PC-3 (cell line): Measurements from ENCODE around the gene FAM186B. TPM values are rescaled to one million over a fixed set of nuclear protein-coding genes. Genes with fewer than 3 reads are reported as not detected.

ENCODE experiments used
- ATAC-seq: fragments of 200-7000 bp; cut with Tn5 transposase; 2 replicates; pipeline ENCODE4 v1.9.1; 2020; ENCODE audit warnings: mild to moderate bottlenecking, moderate library complexity
- BruUV-seq: library from RNA; stranded (reverse); fragments of 400-500 nt; replicated peaks from 2 replicates; lab custom pipeline; 2021; lab: Mats Ljungman, UMichigan
- CTCF ChIA-PET: fragments of 300-600 bp; sonication (Branson Sonifier 250); formaldehyde crosslinking; loops from one replicate; lab custom pipeline; 2022; ENCODE audit warnings: antibody characterized with exemption; lab: Charles Lee
- POLR2A ChIA-PET: fragments of 300-600 bp; sonication (Branson Sonifier 250); formaldehyde crosslinking; loops from one replicate; lab custom pipeline; 2022; ENCODE audit warnings: antibody characterized with exemption; ENCODE audit not compliant: unreplicated experiment; lab: Charles Lee
- DNase-seq: peaks from one replicate; pipeline ENCODE4 v3.0.0-alpha.2; 2015
- H2AFZ ChIP-seq: fragments of 300-600 bp; sonication (generic); 2 replicates; pipeline ENCODE4 v1.6.0; 2016; ENCODE audit warnings: antibody characterized with exemption, low read length
- H3F3A ChIP-seq: fragments of 300-600 bp; sonication (generic); one replicate; pipeline ENCODE4 v1.6.0; 2017; ENCODE audit warnings: antibody characterized with exemption, low read length, control low read depth, mild to moderate bottlenecking; ENCODE audit not compliant: unreplicated experiment
- H3K27ac ChIP-seq: fragments of 300-600 bp; sonication (generic); 2 replicates; pipeline ENCODE4 v1.5.1; 2016; ENCODE audit warnings: mild to moderate bottlenecking, low read length
- H3K27me3 ChIP-seq: fragments of 300-600 bp; sonication (generic); 2 replicates; pipeline ENCODE4 v1.6.1; 2016; ENCODE audit warnings: low read length, mixed read lengths
- H3K36me3 ChIP-seq: fragments of 300-600 bp; sonication (generic); 2 replicates; pipeline ENCODE4 v1.6.1; 2016; ENCODE audit warnings: low read depth, mixed run types, low read length, mixed read lengths
- H3K4me1 ChIP-seq: fragments of 300-600 bp; sonication (generic); 2 replicates; pipeline ENCODE4 v1.5.1; 2016; ENCODE audit warnings: low read length; ENCODE audit not compliant: insufficient read depth
- H3K4me2 ChIP-seq: fragments of 300-600 bp; sonication (generic); 2 replicates; pipeline ENCODE4 v1.6.0; 2016; ENCODE audit warnings: low read length
- H3K4me3 ChIP-seq: fragments of 300-600 bp; sonication (generic); 2 replicates; pipeline ENCODE4 v1.5.1; 2016; ENCODE audit warnings: mild to moderate bottlenecking, low read length, mixed read lengths
- H3K79me2 ChIP-seq: fragments of 300-600 bp; sonication (generic); 2 replicates; pipeline ENCODE4 v1.6.1; 2017; ENCODE audit warnings: low read length, mixed read lengths
- H3K9ac ChIP-seq: fragments of 300-600 bp; sonication (generic); 2 replicates; pipeline ENCODE4 v1.6.0; 2016; ENCODE audit warnings: mild to moderate bottlenecking, low read length
- H3K9me2 ChIP-seq: fragments of 300-600 bp; sonication (generic); replicated peaks from 2 replicates; pipeline ENCODE4 v1.6.1; 2016; ENCODE audit warnings: mixed run types, low read length, mixed read lengths
- H3K9me3 ChIP-seq: fragments of 300-600 bp; sonication (generic); 2 replicates; pipeline ENCODE4 v1.6.1; 2016; ENCODE audit warnings: low read length, mixed read lengths
- H4K20me1 ChIP-seq: fragments of 300-600 bp; sonication (generic); 2 replicates; pipeline ENCODE4 v1.6.1; 2016; ENCODE audit warnings: low read length, mixed read lengths
- EZH2 ChIP-seq: fragments of 300-600 bp; sonication (generic); IDR thresholded peaks from one replicate; pipeline ENCODE4 v1.6.1; 2017; ENCODE audit warnings: antibody characterized with exemption, mild to moderate bottlenecking, low read length; ENCODE audit not compliant: unreplicated experiment
- EZH2phosphoT487 ChIP-seq: fragments of 300-600 bp; sonication (generic); IDR thresholded peaks from 2 replicates; pipeline ENCODE4 v1.6.1; 2018; ENCODE audit warnings: mild to moderate bottlenecking, antibody characterized with exemption, low read length, borderline replicate concordance
- intact Hi-C: fragments of 100-400 bp; cut with micrococcal nuclease; formaldehyde crosslinking; loops from 2 replicates; pipeline ENCODE4 v1.9.0; 2023
- total RNA-seq: library from RNA; depleted of rRNA; stranded (reverse); fragments of >200 nt; gene quantifications from 2 replicates; pipeline ENCODE4 v1.2.3, GENCODE V29; 2014
- TF ChIP-seq, protein P1 (sequence below): fragments of 300-600 bp; sonication (generic); conservative IDR thresholded peaks from 2 replicates; pipeline ENCODE4 v1.5.1; 2017; ENCODE audit warnings: antibody characterized with exemption, low read depth, mild to moderate bottlenecking, low read length

FAM186B gene
- total RNA-seq, 1 experiment from 2014 or later = 0.80 TPM

DNA sequence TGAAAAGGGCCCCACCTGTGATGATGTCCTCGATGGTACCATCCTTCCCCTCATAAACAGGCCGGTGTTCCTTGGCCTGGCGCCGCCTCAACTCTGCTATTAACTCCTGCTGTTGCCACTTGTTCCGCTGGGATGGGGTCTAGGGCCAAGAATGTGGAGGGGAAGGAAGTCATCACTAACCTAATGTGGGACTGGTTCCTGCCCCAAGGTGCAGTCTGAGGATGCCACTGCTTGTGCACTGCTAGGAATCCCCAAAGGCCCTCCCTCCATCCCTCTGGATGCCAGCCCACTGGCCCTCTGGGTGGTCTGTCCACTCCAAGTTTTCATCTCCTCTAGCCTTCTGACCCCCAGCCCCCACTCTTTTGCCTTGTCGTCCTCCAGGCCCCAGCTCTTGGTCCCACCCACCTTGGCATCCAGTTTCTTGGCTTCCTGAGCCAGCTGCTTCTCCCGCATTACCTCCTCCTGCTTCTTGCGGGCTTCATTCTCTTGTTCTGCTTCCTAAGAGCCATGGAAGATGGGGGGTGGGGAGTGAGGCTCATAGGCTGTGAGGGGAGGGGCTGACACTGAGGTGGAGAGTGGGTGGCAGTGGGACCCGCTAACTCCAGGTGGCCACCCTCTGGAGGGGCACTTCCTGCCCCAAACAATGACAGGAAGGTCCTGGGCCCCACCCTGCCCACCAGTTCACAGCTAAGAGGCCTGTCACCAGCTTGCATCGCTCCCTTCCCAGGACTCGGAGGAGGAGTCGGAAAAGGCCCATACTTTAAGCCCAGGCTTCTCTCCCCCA lies 41.6 kb upstream of the FAM186B start:
- Histone ChIP-seq H2AFZ (no peak overlapping the region), H3K9me3 (no peaks in the 10 kb centered on the region), H3K36me3 (no peaks in the 10 kb centered on the region), H3K9me2 (no peaks in the 10 kb centered on the region), H3K9ac (no peak overlapping the region), H3F3A (no peaks in the 10 kb centered on the region), H3K4me1 (peaks cover 2% of the 10 kb centered on the region; the same call in 1 of the 2 replicates), H3K79me2 (no peaks in the 10 kb centered on the region), H3K4me3 (no peak overlapping the region), H4K20me1 (no peaks in the 10 kb centered on the region), H3K27me3 (no peaks in the 10 kb centered on the region), H3K4me2 (no peak overlapping the region), H3K27ac (no peak overlapping the region)
- intact Hi-C loops = no loop called here
- BruUV-seq = no TSS peak
- ATAC-seq = no peak
- DNase-seq = no peak
- TF ChIP-seq EZH2phosphoT487 = no peak
- ChIA-PET POLR2A (no interaction called here), CTCF (no interaction called here)

DNA sequence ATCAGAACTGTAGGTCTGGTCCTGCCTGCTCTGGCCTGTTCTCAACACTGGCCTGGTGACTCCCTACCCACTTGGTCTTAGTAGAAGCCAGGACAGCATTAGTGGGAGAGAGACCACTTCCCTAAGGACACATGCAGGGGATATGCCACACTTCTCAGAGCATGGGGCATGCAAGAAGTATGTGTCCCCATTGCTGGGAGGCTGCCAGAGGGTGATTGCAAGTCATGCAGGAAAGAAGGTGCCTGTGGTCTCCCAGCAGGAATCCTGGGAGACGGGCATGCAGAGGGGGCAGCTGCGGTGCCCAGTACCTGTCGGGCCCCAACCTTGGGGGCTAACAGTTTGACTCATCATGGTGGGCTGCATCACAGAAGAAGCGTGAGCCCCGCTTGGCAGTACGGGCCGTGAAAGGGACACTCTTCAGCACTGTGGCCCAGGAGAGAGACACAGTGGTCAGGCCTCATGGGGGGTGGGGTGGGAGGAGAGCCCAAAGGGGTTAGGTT lies 40.9 kb upstream of the FAM186B start:
- Histone ChIP-seq H3K27me3 (no peaks in the 10 kb centered on the region), H3K9ac (no peak overlapping the region), H3K9me3 (no peaks in the 10 kb centered on the region), H3K4me1 (peaks cover 4% of the 10 kb centered on the region; the same call in 1 of the 2 replicates), H2AFZ (no peak overlapping the region), H3K9me2 (no peaks in the 10 kb centered on the region), H3K4me2 (no peak overlapping the region), H3K4me3 (no peak overlapping the region), H3F3A (no peaks in the 10 kb centered on the region), H3K36me3 (no peaks in the 10 kb centered on the region), H4K20me1 (no peaks in the 10 kb centered on the region), H3K79me2 (no peaks in the 10 kb centered on the region), H3K27ac (no peak overlapping the region)
- TF ChIP-seq EZH2 (no peak), EZH2phosphoT487 (no peak)
- TF ChIP-seq, protein P1, sequence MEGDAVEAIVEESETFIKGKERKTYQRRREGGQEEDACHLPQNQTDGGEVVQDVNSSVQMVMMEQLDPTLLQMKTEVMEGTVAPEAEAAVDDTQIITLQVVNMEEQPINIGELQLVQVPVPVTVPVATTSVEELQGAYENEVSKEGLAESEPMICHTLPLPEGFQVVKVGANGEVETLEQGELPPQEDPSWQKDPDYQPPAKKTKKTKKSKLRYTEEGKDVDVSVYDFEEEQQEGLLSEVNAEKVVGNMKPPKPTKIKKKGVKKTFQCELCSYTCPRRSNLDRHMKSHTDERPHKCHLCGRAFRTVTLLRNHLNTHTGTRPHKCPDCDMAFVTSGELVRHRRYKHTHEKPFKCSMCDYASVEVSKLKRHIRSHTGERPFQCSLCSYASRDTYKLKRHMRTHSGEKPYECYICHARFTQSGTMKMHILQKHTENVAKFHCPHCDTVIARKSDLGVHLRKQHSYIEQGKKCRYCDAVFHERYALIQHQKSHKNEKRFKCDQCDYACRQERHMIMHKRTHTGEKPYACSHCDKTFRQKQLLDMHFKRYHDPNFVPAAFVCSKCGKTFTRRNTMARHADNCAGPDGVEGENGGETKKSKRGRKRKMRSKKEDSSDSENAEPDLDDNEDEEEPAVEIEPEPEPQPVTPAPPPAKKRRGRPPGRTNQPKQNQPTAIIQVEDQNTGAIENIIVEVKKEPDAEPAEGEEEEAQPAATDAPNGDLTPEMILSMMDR = no peak
- CTCF ChIA-PET = no interaction called here
- BruUV-seq = no TSS peak
- POLR2A ChIA-PET = no interaction called here
- ATAC-seq = no peak
- intact Hi-C loops = no loop called here
- DNase-seq = no peak

GRCh38 chr12:49645146-49646039 lies 40.0 kb upstream of the FAM186B start:
- no peak overlapping the region for H2AFZ ChIP-seq
- no peak overlapping the region for H3K4me3 ChIP-seq
- no TSS peak for BruUV-seq
- CTCF ChIA-PET = interaction anchor here (0.7 kb wide), 1 partner anchor 67 kb away, joined by 6 read pairs; no protein-coding TSS in a partner anchor
- intact Hi-C loops = no loop called here
- H3K9ac ChIP-seq = no peak overlapping the region
- no peak overlapping the region for H3K4me2 ChIP-seq
- no peaks in the 10 kb centered on the region for H3K79me2 ChIP-seq
- POLR2A ChIA-PET = interaction anchor here (0.6 kb wide), 1 partner anchor 17 kb away, joined by 12 read pairs; no protein-coding TSS in a partner anchor
- H3F3A ChIP-seq = no peaks in the 10 kb centered on the region
- TF ChIP-seq EZH2phosphoT487 (no peak), EZH2 (no peak)
- TF ChIP-seq, protein P1 = no peak
- H4K20me1 ChIP-seq = no peaks in the 10 kb centered on the region
- no peaks in the 10 kb centered on the region for H3K9me3 ChIP-seq
- no peaks in the 10 kb centered on the region for H3K36me3 ChIP-seq
- DNase-seq = no peak
- H3K27me3 ChIP-seq = no peaks in the 10 kb centered on the region
- H3K9me2 ChIP-seq = no peaks in the 10 kb centered on the region
- no peak overlapping the region for H3K27ac ChIP-seq
- no peak for ATAC-seq
- H3K4me1 ChIP-seq = peaks cover 4% of the 10 kb centered on the region; the same call in 1 of the 2 replicates
